ENCODE results near the gene ZW10. TPM values are rescaled to one million over a fixed set of nuclear protein-coding genes. Genes with fewer than 3 reads are reported as not detected.

Gene ZW10
- total and polyA plus RNA-seq, 10 of the 15 experiments (the other 5 are each of a cell fraction or from before 2014, with no cell fraction given), result 5.4 to 32.0 (median 17.3) TPM

DNA sequence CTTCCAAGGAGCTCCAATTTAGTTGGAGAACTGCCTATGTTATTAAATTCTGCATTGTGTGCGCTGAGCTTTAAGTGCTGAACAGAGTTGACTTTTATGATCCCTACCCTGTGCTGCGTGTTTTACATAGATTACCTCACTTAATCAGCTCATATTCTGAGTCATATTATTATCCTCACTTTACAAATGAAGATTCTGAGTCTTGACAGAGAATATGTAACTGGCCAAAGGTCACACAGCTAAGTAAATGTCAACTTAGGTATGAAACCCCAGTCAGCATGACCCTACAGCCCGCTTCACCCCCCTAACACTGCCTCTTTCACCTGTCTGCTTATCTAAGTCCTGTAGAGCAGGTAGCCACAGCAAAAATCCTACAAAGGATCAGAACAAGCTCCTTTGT lies 47.6 kb downstream of the ZW10 start:
- Histone ChIP-seq H2AFZ (ENCODE audit: control insufficient read depth, low read depth, low read length) (no peak overlapping the region), H3K9me3 (replicated peaks; ENCODE audit: control insufficient read depth, insufficient read depth, low read length) (no peaks in the 10 kb centered on the region), H3K4me3 (no peak overlapping the region), H3K4me2 (ENCODE audit: control insufficient read depth, insufficient read depth) (no peak overlapping the region), H3K4me1 (ENCODE audit: control insufficient read depth, insufficient read depth, low read length) (no peaks in the 10 kb centered on the region), H3K36me3 (ENCODE audit: control insufficient read depth in 2 of 2, insufficient read depth in 2 of 2, low read length in 1 of 2) (no peaks in the 10 kb centered on the region), H3K79me2 (ENCODE audit: control insufficient read depth, insufficient read depth, low read length) (no peaks in the 10 kb centered on the region), H3K27ac (ENCODE audit: control insufficient read depth, insufficient read depth) (no peak overlapping the region), H3K9ac (ENCODE audit: control insufficient read depth, insufficient read depth, low read length) (no peak overlapping the region), H4K20me1 (ENCODE audit: control insufficient read depth, insufficient read depth) (no peaks in the 10 kb centered on the region), H3K27me3 (replicated peaks in 1 of 2; ENCODE audit: control insufficient read depth in 2 of 2, insufficient read depth in 2 of 2, low read length in 1 of 2) (no peaks in the 10 kb centered on the region)
- ChIA-PET SMC1A (ENCODE audit: uncharacterized antibody, unreplicated experiment) (interaction anchor here (0.7 to 1.1 kb wide), 4 partner anchors 11 to 138 kb away, joined by 3 to 4 read pairs (median 4); no protein-coding TSS in a partner anchor), CTCF (no interaction called here), RAD21 (ENCODE audit: unreplicated experiment) (no interaction called here), POLR2A (no interaction called here)
- intact Hi-C loops (cut with micrococcal nuclease; ENCODE audit: unreplicated experiment), result no loop called here
- BruUV-seq (replicated peaks), result no TSS peak
- in situ Hi-C loops (cut with MboI), result no loop called here
- FAIRE-seq, result no peak
- DNase-seq (ENCODE audit: low read depth, low spot score), result no peak
- no peak for ATAC-seq
- 87% methylated on average over 3 of the region's 3 CpGs for WGBS (ENCODE audit: insufficient coverage, insufficient replicate concordance, low lambda C conversion rate, missing lambda C conversion rate)
- TF ChIP-seq SMARCA5 (IDR thresholded peaks at IDR 0.05) (no peak), BACH1 (IDR thresholded peaks at IDR 0.05; ENCODE audit: borderline replicate concordance) (no peak), CBX3 (IDR thresholded peaks at IDR 0.05; ENCODE audit: borderline replicate concordance, low read depth) (no peak), TCF7 (IDR thresholded peaks at IDR 0.05; ENCODE audit: borderline replicate concordance) (no peak), CHD2 (IDR thresholded peaks at IDR 0.05; ENCODE audit: borderline replicate concordance, low read depth, low read length) (no peak), YBX1 (IDR thresholded peaks at IDR 0.05) (no peak), STAT3 (IDR thresholded peaks at IDR 0.05; ENCODE audit: low read depth, low read length) (no peak), FOS (IDR thresholded peaks at IDR 0.05; ENCODE audit: borderline replicate concordance, extremely low read depth, insufficient read length) (no peak), IKZF2 (IDR thresholded peaks at IDR 0.05) (no peak), SIN3A (IDR thresholded peaks at IDR 0.05; ENCODE audit: low read depth, low read length) (no peak), ZZZ3 (IDR thresholded peaks at IDR 0.05; ENCODE audit: control insufficient read depth, insufficient read length, low read depth) (no peak), ZNF384 (IDR thresholded peaks at IDR 0.05; ENCODE audit: borderline replicate concordance, low read depth, low read length) (no peak), PAX5 (IDR thresholded peaks at IDR 0.05; ENCODE audit: borderline replicate concordance, low read depth, low read length) (no peak), DPF2 (IDR thresholded peaks at IDR 0.05) (no peak), CREB1 (IDR thresholded peaks at IDR 0.05; ENCODE audit: low read depth) (no peak)
- TF ChIP-seq, protein P1, sequence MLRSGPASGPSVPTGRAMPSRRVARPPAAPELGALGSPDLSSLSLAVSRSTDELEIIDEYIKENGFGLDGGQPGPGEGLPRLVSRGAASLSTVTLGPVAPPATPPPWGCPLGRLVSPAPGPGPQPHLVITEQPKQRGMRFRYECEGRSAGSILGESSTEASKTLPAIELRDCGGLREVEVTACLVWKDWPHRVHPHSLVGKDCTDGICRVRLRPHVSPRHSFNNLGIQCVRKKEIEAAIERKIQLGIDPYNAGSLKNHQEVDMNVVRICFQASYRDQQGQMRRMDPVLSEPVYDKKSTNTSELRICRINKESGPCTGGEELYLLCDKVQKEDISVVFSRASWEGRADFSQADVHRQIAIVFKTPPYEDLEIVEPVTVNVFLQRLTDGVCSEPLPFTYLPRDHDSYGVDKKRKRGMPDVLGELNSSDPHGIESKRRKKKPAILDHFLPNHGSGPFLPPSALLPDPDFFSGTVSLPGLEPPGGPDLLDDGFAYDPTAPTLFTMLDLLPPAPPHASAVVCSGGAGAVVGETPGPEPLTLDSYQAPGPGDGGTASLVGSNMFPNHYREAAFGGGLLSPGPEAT (IDR thresholded peaks at IDR 0.05; ENCODE audit: low read depth), result no peak
- TF ChIP-seq, protein P2, sequence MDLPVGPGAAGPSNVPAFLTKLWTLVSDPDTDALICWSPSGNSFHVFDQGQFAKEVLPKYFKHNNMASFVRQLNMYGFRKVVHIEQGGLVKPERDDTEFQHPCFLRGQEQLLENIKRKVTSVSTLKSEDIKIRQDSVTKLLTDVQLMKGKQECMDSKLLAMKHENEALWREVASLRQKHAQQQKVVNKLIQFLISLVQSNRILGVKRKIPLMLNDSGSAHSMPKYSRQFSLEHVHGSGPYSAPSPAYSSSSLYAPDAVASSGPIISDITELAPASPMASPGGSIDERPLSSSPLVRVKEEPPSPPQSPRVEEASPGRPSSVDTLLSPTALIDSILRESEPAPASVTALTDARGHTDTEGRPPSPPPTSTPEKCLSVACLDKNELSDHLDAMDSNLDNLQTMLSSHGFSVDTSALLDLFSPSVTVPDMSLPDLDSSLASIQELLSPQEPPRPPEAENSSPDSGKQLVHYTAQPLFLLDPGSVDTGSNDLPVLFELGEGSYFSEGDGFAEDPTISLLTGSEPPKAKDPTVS (IDR thresholded peaks at IDR 0.05; ENCODE audit: low read depth, low read length), result no peak
- TF ChIP-seq, protein P3, sequence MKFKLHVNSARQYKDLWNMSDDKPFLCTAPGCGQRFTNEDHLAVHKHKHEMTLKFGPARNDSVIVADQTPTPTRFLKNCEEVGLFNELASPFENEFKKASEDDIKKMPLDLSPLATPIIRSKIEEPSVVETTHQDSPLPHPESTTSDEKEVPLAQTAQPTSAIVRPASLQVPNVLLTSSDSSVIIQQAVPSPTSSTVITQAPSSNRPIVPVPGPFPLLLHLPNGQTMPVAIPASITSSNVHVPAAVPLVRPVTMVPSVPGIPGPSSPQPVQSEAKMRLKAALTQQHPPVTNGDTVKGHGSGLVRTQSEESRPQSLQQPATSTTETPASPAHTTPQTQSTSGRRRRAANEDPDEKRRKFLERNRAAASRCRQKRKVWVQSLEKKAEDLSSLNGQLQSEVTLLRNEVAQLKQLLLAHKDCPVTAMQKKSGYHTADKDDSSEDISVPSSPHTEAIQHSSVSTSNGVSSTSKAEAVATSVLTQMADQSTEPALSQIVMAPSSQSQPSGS (IDR thresholded peaks at IDR 0.05; ENCODE audit: low read length), result no peak

Measured in GM12878 (cell line).